ENCODE measurements around the gene IL12RB2.

The IL12RB2 gene

GRCh38 chr1:67352211-67352610 lies 44.5 kb downstream of the IL12RB2 start:
- H3K4me1 ChIP-seq (ENCODE audit: control insufficient read depth in 1 of 2, insufficient read depth in 2 of 2, low read length in 2 of 2): no peaks in the 10 kb centered on the region
- no peaks in the 10 kb centered on the region for H3K36me3 ChIP-seq (ENCODE audit: control insufficient read depth in 1 of 2, insufficient read depth in 2 of 2, low read length in 2 of 2)
- no peak overlapping the region for H3K4me3 ChIP-seq (ENCODE audit: low read depth in 1 of 2, low read length in 2 of 2)
- no peaks in the 10 kb centered on the region for H3K9me3 ChIP-seq (ENCODE audit: control insufficient read depth in 1 of 2, low read length in 2 of 2)
- H3K27ac ChIP-seq (ENCODE audit: low read length): no peak overlapping the region
- no peaks in the 10 kb centered on the region for H3K27me3 ChIP-seq (ENCODE audit: low read depth, low read length)

- no peaks in the 10 kb centered on the region for H3K27me3 ChIP-seq (ENCODE audit: low read depth, low read length)
- H3K4me1 ChIP-seq (ENCODE audit: control insufficient read depth in 1 of 2, insufficient read depth in 2 of 2, low read length in 2 of 2): no peaks in the 10 kb centered on the region
- H3K27ac ChIP-seq (ENCODE audit: low read length): no peak overlapping the region
- no peaks in the 10 kb centered on the region for H3K36me3 ChIP-seq (ENCODE audit: control insufficient read depth in 1 of 2, insufficient read depth in 2 of 2, low read length in 2 of 2)
- H3K4me3 ChIP-seq (ENCODE audit: low read depth in 1 of 2, low read length in 2 of 2): no peak overlapping the region
- no peaks in the 10 kb centered on the region for H3K9me3 ChIP-seq (ENCODE audit: control insufficient read depth in 1 of 2, low read length in 2 of 2)
These were observed 48.2 kb downstream of the IL12RB2 start for GRCh38 chr1:67355745-67356424.

GRCh38 chr1:67359592-67359991 lies 51.9 kb downstream of the IL12RB2 start:
- no peaks in the 10 kb centered on the region for H3K9me3 ChIP-seq (ENCODE audit: control insufficient read depth in 1 of 2, low read length in 2 of 2)
- no peaks in the 10 kb centered on the region for H3K27me3 ChIP-seq (ENCODE audit: low read depth, low read length)
- no peak overlapping the region for H3K27ac ChIP-seq (ENCODE audit: low read length)
- H3K4me1 ChIP-seq (ENCODE audit: control insufficient read depth in 1 of 2, insufficient read depth in 2 of 2, low read length in 2 of 2): no peaks in the 10 kb centered on the region
- no peak overlapping the region for H3K4me3 ChIP-seq (ENCODE audit: low read depth in 1 of 2, low read length in 2 of 2)
- H3K36me3 ChIP-seq (ENCODE audit: control insufficient read depth in 1 of 2, insufficient read depth in 2 of 2, low read length in 2 of 2): no peaks in the 10 kb centered on the region

GRCh38 chr1:67361641-67362040 lies 54.0 kb downstream of the IL12RB2 start:
- Histone ChIP-seq H3K4me1 (ENCODE audit: control insufficient read depth in 1 of 2, insufficient read depth in 2 of 2, low read length in 2 of 2) (no peaks in the 10 kb centered on the region), H3K27me3 (ENCODE audit: low read depth, low read length) (no peaks in the 10 kb centered on the region), H3K4me3 (ENCODE audit: low read depth in 1 of 2, low read length in 2 of 2) (no peak overlapping the region), H3K9me3 (ENCODE audit: control insufficient read depth in 1 of 2, low read length in 2 of 2) (no peaks in the 10 kb centered on the region), H3K27ac (ENCODE audit: low read length) (no peak overlapping the region), H3K36me3 (ENCODE audit: control insufficient read depth in 1 of 2, insufficient read depth in 2 of 2, low read length in 2 of 2) (no peaks in the 10 kb centered on the region)

- Histone ChIP-seq H3K4me3 (ENCODE audit: low read depth in 1 of 2, low read length in 2 of 2) (no peak overlapping the region), H3K4me1 (ENCODE audit: control insufficient read depth in 1 of 2, insufficient read depth in 2 of 2, low read length in 2 of 2) (no peaks in the 10 kb centered on the region)
These were observed 59.8 kb downstream of the IL12RB2 start for GRCh38 chr1:67367370-67368045.

GRCh38 chr1:67368046-67368514 lies 60.4 kb downstream of the IL12RB2 start:
- Histone ChIP-seq H3K27ac (ENCODE audit: low read length) (no peak overlapping the region), H3K4me3 (ENCODE audit: low read depth in 1 of 2, low read length in 2 of 2) (no peak overlapping the region), H3K27me3 (ENCODE audit: low read depth, low read length) (no peaks in the 10 kb centered on the region), H3K36me3 (ENCODE audit: control insufficient read depth in 1 of 2, insufficient read depth in 2 of 2, low read length in 2 of 2) (no peaks in the 10 kb centered on the region), H3K9me3 (ENCODE audit: control insufficient read depth in 1 of 2, low read length in 2 of 2) (no peaks in the 10 kb centered on the region), H3K4me1 (ENCODE audit: control insufficient read depth in 1 of 2, insufficient read depth in 2 of 2, low read length in 2 of 2) (no peaks in the 10 kb centered on the region)

More at GRCh38 chr1:67367370-67368045, 59.8 kb downstream of the IL12RB2 start:
- H3K27ac ChIP-seq (ENCODE audit: low read length): no peak overlapping the region
- H3K36me3 ChIP-seq (ENCODE audit: control insufficient read depth in 1 of 2, insufficient read depth in 2 of 2, low read length in 2 of 2): no peaks in the 10 kb centered on the region
- H3K27me3 ChIP-seq (ENCODE audit: low read depth, low read length): no peaks in the 10 kb centered on the region
- H3K9me3 ChIP-seq (ENCODE audit: control insufficient read depth in 1 of 2, low read length in 2 of 2): no peaks in the 10 kb centered on the region

GRCh38 chr1:67371043-67371442 lies 63.4 kb downstream of the IL12RB2 start:
- H3K4me1 ChIP-seq (ENCODE audit: control insufficient read depth in 1 of 2, insufficient read depth in 2 of 2, low read length in 2 of 2): no peaks in the 10 kb centered on the region
- H3K27ac ChIP-seq (ENCODE audit: low read length): no peak overlapping the region
- no peak overlapping the region for H3K4me3 ChIP-seq (ENCODE audit: low read depth in 1 of 2, low read length in 2 of 2)
- no peaks in the 10 kb centered on the region for H3K27me3 ChIP-seq (ENCODE audit: low read depth, low read length)
- no peaks in the 10 kb centered on the region for H3K36me3 ChIP-seq (ENCODE audit: control insufficient read depth in 1 of 2, insufficient read depth in 2 of 2, low read length in 2 of 2)
- H3K9me3 ChIP-seq (ENCODE audit: control insufficient read depth in 1 of 2, low read length in 2 of 2): no peaks in the 10 kb centered on the region

GRCh38 chr1:67371681-67372080 lies 64.0 kb downstream of the IL12RB2 start:
- Histone ChIP-seq H3K9me3 (ENCODE audit: control insufficient read depth in 1 of 2, low read length in 2 of 2) (no peaks in the 10 kb centered on the region), H3K27ac (ENCODE audit: low read length) (no peak overlapping the region), H3K4me3 (ENCODE audit: low read depth in 1 of 2, low read length in 2 of 2) (no peak overlapping the region), H3K4me1 (ENCODE audit: control insufficient read depth in 1 of 2, insufficient read depth in 2 of 2, low read length in 2 of 2) (no peaks in the 10 kb centered on the region), H3K36me3 (ENCODE audit: control insufficient read depth in 1 of 2, insufficient read depth in 2 of 2, low read length in 2 of 2) (no peaks in the 10 kb centered on the region), H3K27me3 (ENCODE audit: low read depth, low read length) (no peaks in the 10 kb centered on the region)

- Histone ChIP-seq H3K4me3 (ENCODE audit: low read depth in 1 of 2, low read length in 2 of 2) (no peak overlapping the region), H3K36me3 (ENCODE audit: control insufficient read depth in 1 of 2, insufficient read depth in 2 of 2, low read length in 2 of 2) (no peaks in the 10 kb centered on the region), H3K9me3 (ENCODE audit: control insufficient read depth in 1 of 2, low read length in 2 of 2) (no peaks in the 10 kb centered on the region), H3K4me1 (ENCODE audit: control insufficient read depth in 1 of 2, insufficient read depth in 2 of 2, low read length in 2 of 2) (no peaks in the 10 kb centered on the region), H3K27me3 (ENCODE audit: low read depth, low read length) (no peaks in the 10 kb centered on the region), H3K27ac (ENCODE audit: low read length) (no peak overlapping the region)
These were observed 64.5 kb downstream of the IL12RB2 start for GRCh38 chr1:67372136-67372535.

- H3K27ac ChIP-seq (ENCODE audit: low read length): no peak overlapping the region
- no peaks in the 10 kb centered on the region for H3K9me3 ChIP-seq (ENCODE audit: control insufficient read depth in 1 of 2, low read length in 2 of 2)
- no peak overlapping the region for H3K4me3 ChIP-seq (ENCODE audit: low read depth in 1 of 2, low read length in 2 of 2)
- H3K36me3 ChIP-seq (ENCODE audit: control insufficient read depth in 1 of 2, insufficient read depth in 2 of 2, low read length in 2 of 2): no peaks in the 10 kb centered on the region
- H3K4me1 ChIP-seq (ENCODE audit: control insufficient read depth in 1 of 2, insufficient read depth in 2 of 2, low read length in 2 of 2): no peaks in the 10 kb centered on the region
- H3K27me3 ChIP-seq (ENCODE audit: low read depth, low read length): no peaks in the 10 kb centered on the region
These were observed 65.2 kb downstream of the IL12RB2 start for GRCh38 chr1:67372898-67373297.

- Histone ChIP-seq H3K9me3 (ENCODE audit: control insufficient read depth in 1 of 2, low read length in 2 of 2) (no peaks in the 10 kb centered on the region), H3K27me3 (ENCODE audit: low read depth, low read length) (no peaks in the 10 kb centered on the region), H3K4me1 (ENCODE audit: control insufficient read depth in 1 of 2, insufficient read depth in 2 of 2, low read length in 2 of 2) (no peaks in the 10 kb centered on the region), H3K27ac (ENCODE audit: low read length) (no peak overlapping the region), H3K36me3 (ENCODE audit: control insufficient read depth in 1 of 2, insufficient read depth in 2 of 2, low read length in 2 of 2) (peaks cover 0 to 8% of the 10 kb centered on the region in 2 donors), H3K4me3 (ENCODE audit: low read depth in 1 of 2, low read length in 2 of 2) (no peak overlapping the region)
These were observed 68.7 kb downstream of the IL12RB2 start for GRCh38 chr1:67376381-67376780.
